Neural progenitor cell (in vitro differentiated cells): ENCODE data around the gene VWA3A.

Experiments
- EZH2 ChIP-seq: fragments of 200-600 bp; sonication (generic); IDR thresholded peaks from 2 replicates; pipeline ENCODE4 v1.6.1; 2017; ENCODE audit warnings: antibody characterized with exemption, mild to moderate bottlenecking, moderate library complexity
- EZH2phosphoT487 ChIP-seq: fragments of 200-600 bp; sonication (generic); IDR thresholded peaks from 2 replicates; pipeline ENCODE4 v1.6.1; 2017; ENCODE audit warnings: antibody characterized with exemption
- TF ChIP-seq, protein P1 (sequence below): fragments of 200-600 bp; sonication (generic); IDR thresholded peaks from 2 replicates; pipeline ENCODE4 v1.5.1; 2017; ENCODE audit warnings: antibody characterized with exemption, mild to moderate bottlenecking

DNA sequence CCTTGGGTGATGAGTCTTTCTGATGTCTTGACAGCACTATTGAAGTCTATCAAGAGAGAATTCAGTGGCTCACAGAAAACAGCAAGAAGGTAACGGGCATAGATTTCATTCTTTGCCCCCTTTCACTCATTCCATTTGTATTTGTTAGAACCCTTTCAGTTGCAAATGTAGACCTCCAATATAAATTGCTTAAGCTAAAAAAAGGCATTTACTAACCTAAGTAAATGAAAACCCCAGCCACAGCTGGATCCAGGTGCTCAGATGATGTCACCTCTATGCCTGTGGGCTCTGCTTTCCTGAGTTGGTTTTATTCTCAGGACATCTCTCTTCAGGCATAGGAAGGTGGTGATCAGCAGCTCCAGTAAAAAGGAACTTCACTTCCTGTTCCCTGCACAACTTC, 11.1 kb downstream of the VWA3A start:
- TF ChIP-seq, protein P1, sequence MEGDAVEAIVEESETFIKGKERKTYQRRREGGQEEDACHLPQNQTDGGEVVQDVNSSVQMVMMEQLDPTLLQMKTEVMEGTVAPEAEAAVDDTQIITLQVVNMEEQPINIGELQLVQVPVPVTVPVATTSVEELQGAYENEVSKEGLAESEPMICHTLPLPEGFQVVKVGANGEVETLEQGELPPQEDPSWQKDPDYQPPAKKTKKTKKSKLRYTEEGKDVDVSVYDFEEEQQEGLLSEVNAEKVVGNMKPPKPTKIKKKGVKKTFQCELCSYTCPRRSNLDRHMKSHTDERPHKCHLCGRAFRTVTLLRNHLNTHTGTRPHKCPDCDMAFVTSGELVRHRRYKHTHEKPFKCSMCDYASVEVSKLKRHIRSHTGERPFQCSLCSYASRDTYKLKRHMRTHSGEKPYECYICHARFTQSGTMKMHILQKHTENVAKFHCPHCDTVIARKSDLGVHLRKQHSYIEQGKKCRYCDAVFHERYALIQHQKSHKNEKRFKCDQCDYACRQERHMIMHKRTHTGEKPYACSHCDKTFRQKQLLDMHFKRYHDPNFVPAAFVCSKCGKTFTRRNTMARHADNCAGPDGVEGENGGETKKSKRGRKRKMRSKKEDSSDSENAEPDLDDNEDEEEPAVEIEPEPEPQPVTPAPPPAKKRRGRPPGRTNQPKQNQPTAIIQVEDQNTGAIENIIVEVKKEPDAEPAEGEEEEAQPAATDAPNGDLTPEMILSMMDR: no peak
- TF ChIP-seq EZH2: no peak
- TF ChIP-seq EZH2phosphoT487: no peak
